ENCODE data around the gene GPC5.

DNA sequence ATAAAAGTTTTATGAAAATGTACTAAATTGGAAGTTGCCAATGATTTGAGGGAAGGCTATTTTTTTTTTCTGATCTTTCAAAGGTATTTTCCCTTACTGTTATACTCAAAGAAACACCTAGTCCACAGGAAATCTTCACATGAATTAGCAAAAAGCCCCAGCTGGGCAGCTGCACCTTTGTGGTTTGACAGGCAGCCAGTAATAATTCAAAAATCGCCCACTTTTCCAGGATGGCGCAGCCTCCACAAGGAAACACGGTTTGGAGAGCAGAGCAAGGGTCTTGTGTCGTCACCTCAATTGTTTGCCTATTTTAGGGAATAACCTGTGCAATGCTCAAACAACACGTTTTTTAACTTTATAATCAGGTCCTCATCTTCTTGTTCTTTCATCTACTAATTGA lies 1503.3 kb downstream of the GPC5 start:
- TF ChIP-seq, protein P1, sequence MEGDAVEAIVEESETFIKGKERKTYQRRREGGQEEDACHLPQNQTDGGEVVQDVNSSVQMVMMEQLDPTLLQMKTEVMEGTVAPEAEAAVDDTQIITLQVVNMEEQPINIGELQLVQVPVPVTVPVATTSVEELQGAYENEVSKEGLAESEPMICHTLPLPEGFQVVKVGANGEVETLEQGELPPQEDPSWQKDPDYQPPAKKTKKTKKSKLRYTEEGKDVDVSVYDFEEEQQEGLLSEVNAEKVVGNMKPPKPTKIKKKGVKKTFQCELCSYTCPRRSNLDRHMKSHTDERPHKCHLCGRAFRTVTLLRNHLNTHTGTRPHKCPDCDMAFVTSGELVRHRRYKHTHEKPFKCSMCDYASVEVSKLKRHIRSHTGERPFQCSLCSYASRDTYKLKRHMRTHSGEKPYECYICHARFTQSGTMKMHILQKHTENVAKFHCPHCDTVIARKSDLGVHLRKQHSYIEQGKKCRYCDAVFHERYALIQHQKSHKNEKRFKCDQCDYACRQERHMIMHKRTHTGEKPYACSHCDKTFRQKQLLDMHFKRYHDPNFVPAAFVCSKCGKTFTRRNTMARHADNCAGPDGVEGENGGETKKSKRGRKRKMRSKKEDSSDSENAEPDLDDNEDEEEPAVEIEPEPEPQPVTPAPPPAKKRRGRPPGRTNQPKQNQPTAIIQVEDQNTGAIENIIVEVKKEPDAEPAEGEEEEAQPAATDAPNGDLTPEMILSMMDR (conservative IDR thresholded peaks at IDR 0.05; ENCODE audit: low read depth, low read length): no peak
- no peak for TF ChIP-seq EZH2 (IDR thresholded peaks at IDR 0.05; ENCODE audit: borderline replicate concordance, low read depth, low read length, poor library complexity, severe bottlenecking)

Measured in A673 (cell line).